ENCODE results near the gene EPS15.

Gene EPS15

GRCh38 chr1:51555866-51556619, 37.0 kb upstream of the EPS15 start:
- no peak for DNase-seq (ENCODE audit: low read depth, low spot score)
- no peak for TF ChIP-seq CTCF (IDR thresholded peaks at IDR 0.05; ENCODE audit: low read depth, low read length)
- H3K4me3 ChIP-seq (ENCODE audit: low read depth, low read length): no peak overlapping the region
- in situ Hi-C loops (cut with HindIII; ENCODE audit: low sequenced_read_pairs): no loop called here

GRCh38 chr1:51553911-51554310, 34.8 kb upstream of the EPS15 start:
- no peak for DNase-seq (ENCODE audit: low read depth, low spot score)
- in situ Hi-C loops (cut with HindIII; ENCODE audit: low sequenced_read_pairs): no loop called here
- H3K4me3 ChIP-seq (ENCODE audit: low read depth, low read length): no peak overlapping the region
- TF ChIP-seq CTCF (IDR thresholded peaks at IDR 0.05; ENCODE audit: low read depth, low read length): no peak

- H3K4me3 ChIP-seq (ENCODE audit: low read depth, low read length): no peak overlapping the region
- no peak for TF ChIP-seq CTCF (IDR thresholded peaks at IDR 0.05; ENCODE audit: low read depth, low read length)
- no peak for DNase-seq (ENCODE audit: low read depth, low spot score)
- in situ Hi-C loops (cut with HindIII; ENCODE audit: low sequenced_read_pairs): no loop called here
Observed at GRCh38 chr1:51552929-51553807, 34.1 kb upstream of the EPS15 start.

GRCh38 chr1:51551848-51552296, 32.8 kb upstream of the EPS15 start:
- TF ChIP-seq CTCF (IDR thresholded peaks at IDR 0.05; ENCODE audit: low read depth, low read length): no peak
- no peak overlapping the region for H3K4me3 ChIP-seq (ENCODE audit: low read depth, low read length)
- in situ Hi-C loops (cut with HindIII; ENCODE audit: low sequenced_read_pairs): no loop called here

GRCh38 chr1:51551081-51551480, 32.0 kb upstream of the EPS15 start:
- no peak for DNase-seq (ENCODE audit: low read depth, low spot score)
- in situ Hi-C loops (cut with HindIII; ENCODE audit: low sequenced_read_pairs): no loop called here
- TF ChIP-seq CTCF (IDR thresholded peaks at IDR 0.05; ENCODE audit: low read depth, low read length): no peak
- H3K4me3 ChIP-seq (ENCODE audit: low read depth, low read length): no peak overlapping the region

More at GRCh38 chr1:51551848-51552296, 32.8 kb upstream of the EPS15 start:
- no peak for DNase-seq (ENCODE audit: low read depth, low spot score)

- no peak for TF ChIP-seq CTCF (IDR thresholded peaks at IDR 0.05; ENCODE audit: low read depth, low read length)
- in situ Hi-C loops (cut with HindIII; ENCODE audit: low sequenced_read_pairs): no loop called here
- H3K4me3 ChIP-seq (ENCODE audit: low read depth, low read length): no peak overlapping the region
- DNase-seq (ENCODE audit: low read depth, low spot score): no peak
Observed at GRCh38 chr1:51549901-51550300, 30.8 kb upstream of the EPS15 start.

Data from astrocyte of the spinal cord (primary cell).